ENCODE data around the gene HSPBAP1.
"Not testable (repeated sequence)": the region's sequence is repeated elsewhere in the genome, so short reads cannot be mapped to it uniquely, and the experiment has no call there.

HSPBAP1 gene

DNA sequence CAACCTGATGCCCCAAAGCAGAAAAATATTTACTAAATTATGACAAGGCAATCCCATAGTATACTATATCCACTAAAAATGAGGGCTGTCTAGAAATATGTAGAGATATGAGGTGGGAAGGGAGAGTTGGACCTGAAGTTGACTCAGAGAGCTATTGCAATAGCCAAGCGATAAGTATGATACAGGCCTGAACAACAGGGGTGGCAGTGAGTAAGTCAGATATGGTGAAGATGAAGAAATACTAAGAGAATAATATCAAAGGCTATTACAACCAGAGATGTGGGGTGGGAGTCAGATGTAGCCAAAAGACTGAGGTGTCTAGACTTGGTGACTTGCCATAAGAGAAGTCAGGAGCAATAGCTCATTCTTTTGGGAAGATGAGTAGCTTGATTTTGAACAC is 9.2 kb downstream of the HSPBAP1 start:
- DNase-seq = no peak

DNA sequence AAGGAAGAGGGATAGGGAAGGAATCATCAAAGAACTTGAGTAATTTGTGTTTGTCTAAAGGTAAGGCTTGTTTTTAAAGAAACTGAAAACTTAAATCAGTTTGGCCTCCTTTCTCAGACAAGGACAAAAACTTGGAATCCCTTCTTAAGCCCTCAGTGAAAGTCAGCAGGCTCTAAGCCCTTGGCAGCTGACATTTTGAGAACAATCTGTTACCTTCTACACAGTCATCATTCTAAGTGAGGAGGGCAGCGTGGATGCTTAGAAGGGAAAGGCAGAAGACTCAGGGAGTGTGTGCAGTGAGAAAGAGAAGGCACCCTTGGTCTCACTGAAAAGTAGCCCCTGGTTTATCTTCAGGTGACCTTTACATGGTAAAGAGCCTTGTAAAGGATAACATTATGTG is 10.8 kb downstream of the HSPBAP1 start:
- no peak for DNase-seq

DNA sequence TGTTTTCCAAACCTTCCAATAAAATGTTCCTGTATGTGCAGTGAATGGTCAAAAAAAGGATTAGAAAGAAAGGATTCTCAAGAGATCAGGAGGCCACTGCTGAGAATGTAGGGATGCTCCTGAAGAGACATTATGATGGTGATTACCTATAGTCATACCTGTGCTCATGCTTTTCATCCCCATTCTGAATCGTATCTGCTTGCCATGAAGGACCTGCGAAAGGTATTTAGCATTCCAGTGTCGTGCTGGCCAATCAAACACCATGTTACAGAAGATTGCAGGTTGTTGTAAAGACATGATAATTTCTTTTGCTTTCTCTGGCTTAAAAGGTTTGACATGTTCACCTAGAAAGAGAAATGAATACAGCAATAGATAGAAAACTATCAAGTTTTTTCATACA is 16.1 kb downstream of the HSPBAP1 start:
- DNase-seq = no peak

DNA sequence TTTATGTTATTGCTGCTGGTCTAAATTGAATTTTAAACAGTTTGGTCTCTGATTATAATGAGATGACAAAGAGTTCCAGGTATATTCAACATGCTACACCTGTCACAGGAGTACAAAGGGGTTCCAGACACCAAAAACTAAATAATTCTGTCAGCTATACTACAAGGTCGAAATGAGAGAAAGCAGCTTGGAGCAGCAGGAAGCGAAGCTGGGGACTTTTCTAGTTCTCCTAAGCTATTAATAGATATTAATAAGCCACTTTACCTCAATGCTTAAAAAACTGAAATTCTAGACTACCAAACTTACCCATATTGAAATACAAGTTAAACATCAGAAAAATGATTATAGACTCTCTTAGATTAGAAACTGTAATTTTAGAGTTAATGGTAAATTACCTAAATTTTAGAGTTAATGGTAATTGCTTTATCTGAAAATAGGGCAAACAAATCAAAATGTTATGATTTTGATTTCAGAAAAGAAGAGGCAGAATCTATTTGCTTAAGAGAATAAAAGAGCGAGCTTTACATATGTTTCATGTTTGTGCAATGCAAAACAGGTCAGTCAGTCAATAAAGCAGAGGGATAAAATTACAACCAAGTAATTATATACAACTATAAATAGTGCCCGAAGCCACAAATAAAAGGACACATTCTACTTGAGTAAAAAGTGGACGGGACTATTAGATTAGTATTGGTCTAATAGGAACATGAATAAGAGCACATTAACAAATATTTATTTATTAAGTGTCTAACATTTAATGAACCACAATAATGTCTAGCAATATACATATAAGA is 16.8 kb downstream of the HSPBAP1 start:
- no peak for DNase-seq

- no peak for DNase-seq
Measured at GRCh38 chr3:122774564-122774963, 19.1 kb downstream of the HSPBAP1 start.

- no peak for DNase-seq
Measured at GRCh38 chr3:122773944-122774509, 19.6 kb downstream of the HSPBAP1 start.

DNA sequence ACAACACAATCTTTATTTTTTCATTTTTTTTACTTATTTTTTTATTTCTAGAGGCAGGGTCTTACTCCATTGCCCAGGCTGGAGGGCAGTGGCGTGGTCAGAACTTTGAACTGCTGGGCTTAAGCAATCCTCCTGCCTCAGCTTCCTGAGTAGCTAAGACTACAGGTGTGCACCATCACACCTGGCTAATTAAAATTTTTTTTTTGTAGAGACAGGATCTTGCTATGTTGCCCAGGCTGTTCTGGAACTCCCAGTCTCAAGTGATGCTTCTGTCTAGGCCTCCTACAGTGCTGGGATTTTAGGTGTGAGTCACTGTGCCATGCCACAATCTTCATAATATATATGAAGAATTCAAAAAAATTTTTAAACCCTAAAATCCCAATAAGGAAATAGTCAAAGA is 20.8 kb downstream of the HSPBAP1 start:
- DNase-seq = no peak

- no peak for DNase-seq
Measured at GRCh38 chr3:122770521-122771202, 23.0 kb downstream of the HSPBAP1 start.

DNA sequence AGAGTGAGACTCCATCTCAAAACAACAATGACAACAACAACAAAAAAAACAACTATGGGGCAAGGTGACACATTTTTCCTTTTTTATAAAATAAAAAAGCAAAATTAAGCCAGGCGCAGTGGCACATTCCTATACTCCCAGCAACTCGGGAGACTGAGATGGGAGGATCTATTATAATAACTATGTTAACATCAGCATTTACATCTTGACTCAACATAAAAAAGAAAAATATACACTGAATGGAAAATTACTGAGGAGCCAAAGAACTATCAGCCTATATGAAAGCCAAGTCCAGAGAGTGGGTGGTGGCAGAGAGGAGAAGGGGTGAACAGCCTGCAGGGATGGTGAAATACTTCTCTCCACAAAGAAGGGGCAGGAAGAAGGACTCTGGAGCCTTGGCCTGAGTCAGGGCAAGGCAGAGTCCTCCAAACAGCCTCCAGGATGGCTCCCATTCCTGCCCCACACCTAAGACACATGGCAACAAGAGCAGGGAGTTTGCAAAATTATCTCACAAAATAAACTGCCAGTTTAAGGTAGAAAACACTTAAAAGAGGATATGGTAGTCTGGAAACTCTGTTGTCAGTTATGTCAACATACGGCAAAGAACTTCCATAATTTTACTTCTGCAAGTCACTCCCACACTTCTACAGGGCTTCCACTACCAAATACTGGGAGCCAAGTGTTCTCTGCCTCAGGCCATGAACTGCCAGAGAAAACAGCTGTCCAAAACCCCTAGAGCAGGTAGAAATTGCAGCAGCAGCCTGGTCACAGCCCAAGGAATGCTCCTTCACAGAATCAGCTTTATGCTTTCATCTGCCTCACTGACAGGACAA is 25.9 kb downstream of the HSPBAP1 start:
- no peak for DNase-seq

DNA sequence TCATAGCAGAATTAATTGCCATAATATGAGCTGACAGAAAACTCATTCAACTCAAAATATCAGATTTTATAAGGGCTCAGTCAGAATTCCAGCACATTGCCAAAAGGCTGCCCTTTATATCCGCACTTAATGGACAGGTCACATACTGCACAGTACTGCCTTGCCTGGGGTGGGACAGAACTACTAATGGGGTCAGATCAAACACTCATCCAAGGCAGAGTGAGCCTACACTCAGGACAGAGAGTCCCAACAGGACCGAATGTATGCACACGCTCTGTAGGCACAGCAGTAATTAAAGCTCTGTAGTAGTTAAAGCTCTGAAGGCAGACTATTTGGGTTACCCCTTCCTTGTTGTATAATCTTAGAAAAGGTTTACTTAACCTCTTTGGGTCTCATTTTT is 27.2 kb downstream of the HSPBAP1 start:
- no peak for DNase-seq

DNA sequence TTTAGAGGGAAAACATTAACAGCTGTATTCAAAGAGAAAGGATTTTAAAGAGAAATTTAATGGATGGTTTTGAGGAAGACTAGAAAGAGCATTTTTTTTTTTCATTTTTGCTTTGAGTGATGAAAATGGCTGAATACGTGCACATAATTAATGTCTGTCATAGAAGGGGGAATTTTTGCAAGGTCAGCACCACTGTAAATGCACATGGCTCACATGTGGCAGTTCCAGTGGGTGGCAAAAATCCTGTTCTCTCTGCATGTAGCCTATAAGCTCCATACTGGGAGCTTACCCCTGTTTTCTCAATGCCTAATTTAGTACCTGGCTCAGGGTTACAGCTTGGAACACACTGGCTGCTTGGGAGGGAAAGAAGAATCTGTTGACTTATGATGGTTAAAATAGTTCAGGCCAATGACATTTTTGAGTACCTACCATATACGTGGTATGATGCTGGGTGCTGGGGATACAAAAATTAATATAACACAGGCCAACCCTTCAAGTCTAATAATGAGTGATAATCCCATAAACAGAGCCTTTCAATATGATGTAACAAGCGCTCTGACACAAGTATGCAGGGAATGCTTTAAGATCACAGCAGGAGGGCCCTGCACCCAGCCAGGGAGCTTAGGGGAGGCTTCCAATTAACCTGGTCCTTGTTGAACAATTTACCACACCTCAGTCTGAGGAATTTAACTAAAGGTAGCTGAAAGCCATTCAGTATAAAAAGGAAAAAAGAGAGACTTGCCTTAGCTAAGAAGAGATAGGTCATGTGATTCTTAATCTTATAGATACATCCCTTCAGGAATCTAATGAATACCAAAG is 33.0 kb downstream of the HSPBAP1 start:
- no peak for DNase-seq

DNA sequence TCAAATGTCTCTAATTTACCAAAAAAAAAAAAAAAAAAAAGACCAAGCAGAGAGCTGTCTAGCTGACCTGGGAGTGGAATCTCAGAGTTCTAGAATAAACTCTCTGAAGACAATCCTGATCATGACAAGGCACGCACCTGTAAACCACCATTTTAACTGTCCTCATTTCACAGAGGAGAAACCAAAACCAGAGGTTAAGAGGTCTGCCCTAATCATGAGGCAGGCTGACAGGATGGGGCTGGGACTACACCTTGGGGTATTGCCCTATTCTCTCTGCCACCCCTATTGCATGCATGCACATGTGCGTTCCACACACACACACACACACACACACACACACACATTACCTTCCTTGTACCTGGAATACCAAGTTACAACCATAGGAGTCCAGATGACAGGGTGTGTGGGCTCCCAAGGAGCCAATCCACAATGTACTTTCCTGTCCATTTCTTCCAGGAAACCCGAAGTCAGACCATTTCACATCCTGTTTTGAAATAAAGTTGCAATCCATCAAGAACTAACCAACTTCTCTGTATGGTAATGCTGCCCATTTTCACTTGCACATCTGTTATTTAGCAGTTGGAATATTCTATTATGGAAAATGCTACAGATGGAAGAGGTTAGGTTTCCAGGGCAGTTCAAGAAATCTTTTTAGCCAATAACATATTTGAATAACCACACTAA is 34.6 kb downstream of the HSPBAP1 start:
- DNase-seq = no peak

DNA sequence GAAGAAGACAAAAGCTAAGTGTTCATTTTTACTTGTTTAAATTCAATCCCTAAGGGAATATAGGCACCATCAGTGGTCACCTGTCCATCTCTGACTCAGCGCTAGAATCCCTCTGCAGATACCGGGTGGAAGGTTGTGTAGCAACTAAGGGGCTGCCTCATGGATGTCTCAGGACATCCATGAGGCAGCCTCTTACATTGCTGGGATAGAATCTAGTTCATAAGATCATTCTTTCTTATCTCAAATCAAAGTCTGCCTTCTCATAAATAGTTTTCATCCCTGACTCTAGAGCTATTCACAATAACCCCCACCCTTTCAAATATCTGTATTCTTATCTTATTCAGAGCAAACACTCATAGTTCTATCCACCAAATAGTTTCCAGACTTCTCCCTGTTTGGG is 38.1 kb downstream of the HSPBAP1 start:
- no peak for DNase-seq

DNA sequence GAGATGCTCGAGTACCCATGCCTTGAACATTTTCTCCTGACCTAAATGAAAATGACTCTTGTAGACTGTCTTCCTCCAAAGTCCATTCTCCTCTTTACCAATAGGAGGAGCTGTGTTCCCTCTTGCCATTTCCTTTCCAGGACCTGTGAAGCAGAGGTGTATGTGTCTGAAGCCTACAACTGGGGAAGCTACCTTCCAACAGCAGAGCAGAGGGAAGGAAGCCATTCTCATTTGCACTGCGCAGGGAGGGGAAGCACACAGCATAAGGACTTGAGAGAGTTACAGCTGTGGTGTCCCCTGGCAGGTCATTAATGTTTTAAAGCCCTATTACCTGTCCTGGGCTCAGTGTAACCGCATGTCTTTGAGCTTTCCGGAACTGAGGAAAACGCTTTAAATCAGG is 38.7 kb downstream of the HSPBAP1 start:
- no peak for DNase-seq

GRCh38 chr3:122748347-122748746 is 45.3 kb downstream of the HSPBAP1 start:
- DNase-seq = no peak

GRCh38 chr3:122747295-122747694 is 46.3 kb downstream of the HSPBAP1 start:
- not testable (repeated sequence) for DNase-seq

- no peak for DNase-seq
Measured at GRCh38 chr3:122745369-122746021, 48.1 kb downstream of the HSPBAP1 start.

GRCh38 chr3:122743581-122744120 is 50.0 kb downstream of the HSPBAP1 start:
- no peak for DNase-seq

DNA sequence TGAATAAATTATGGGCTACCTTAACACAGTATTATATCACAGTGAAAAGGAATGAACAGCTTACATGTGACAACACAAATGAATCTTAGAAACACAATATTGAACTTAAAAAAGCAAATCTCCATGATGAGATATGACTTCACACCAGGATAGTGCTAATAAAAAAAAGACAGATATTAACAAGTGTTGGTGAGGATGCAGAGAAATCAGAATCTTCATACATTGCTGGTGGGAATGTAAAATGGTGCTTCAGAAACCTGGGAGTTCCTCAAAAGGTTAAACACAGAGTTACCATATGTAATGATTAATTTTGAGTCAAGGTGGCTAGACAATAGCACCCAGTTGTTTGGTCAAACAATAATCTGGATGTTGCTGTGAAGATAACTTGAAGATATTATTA is 51.4 kb downstream of the HSPBAP1 start:
- no peak for DNase-seq

- no peak for DNase-seq
Measured at GRCh38 chr3:122739172-122739571, 54.5 kb downstream of the HSPBAP1 start.
